Right lobe of liver (tissue), 6 donors: ENCODE results near the gene ERGIC1. TPM values are rescaled to one million over a fixed set of nuclear protein-coding genes. Genes with fewer than 3 reads are reported as not detected.
A peak's percentile ranks its signal among the peaks of the same experiment; 100 is the strongest.

ENCODE experiments used
- ATAC-seq, 4 donors: fragments of 200-7000 bp; cut with Tn5 transposase; one replicate each; pipeline ENCODE4 v1.9.1; 2020; ENCODE audit warnings: mild to moderate bottlenecking in 4 of 4, moderate library complexity in 4 of 4
- DNase-seq, 3 donors: peaks; one replicate each; pipeline ENCODE4 v3.0.0-alpha.2; 2020
- H3K27ac ChIP-seq, 3 donors: fragments of 200-600 bp; one replicate each; pipeline ENCODE4 v1.8.0; 2022
- H3K27me3 ChIP-seq, 2 donors: fragments of 200-600 bp; one replicate each; pipeline ENCODE4 v1.8.0; 2022
- H3K36me3 ChIP-seq, 4 donors: fragments of 200-600 bp; sonication (generic) in 1 of 4; one replicate each; pipeline versions ENCODE4 v1.5.1 to v1.8.0; 2017 to 2022; ENCODE audit warnings: control low read depth in 1 of 4
- H3K4me1 ChIP-seq, 4 donors: fragments of 200-600 bp; sonication (generic) in 1 of 4; one replicate each; pipeline versions ENCODE4 v1.5.1 to v1.8.0; 2017 to 2022; ENCODE audit warnings: control low read depth in 1 of 4
- H3K4me3 ChIP-seq, 3 donors: fragments of 200-600 bp; one replicate each; pipeline ENCODE4 v1.8.0; 2022
- H3K9me3 ChIP-seq, 4 donors: fragments of 200-600 bp; sonication (generic) in 1 of 4; one replicate each; pipeline versions ENCODE4 v1.5.1 to v1.8.0; 2017 to 2022; ENCODE audit warnings: control low read depth in 1 of 4
- CTCF ChIP-seq, 4 donors: fragments of 200-600 bp in 3 of 4; fragments of 450-650 bp in 1 of 4; IDR thresholded peaks; one replicate each; pipeline versions ENCODE4 v1.5.1 to v1.8.0; 2016 to 2022; ENCODE audit warnings: antibody characterized with exemption in 4 of 4, mild to moderate bottlenecking in 2 of 4
- POLR2A ChIP-seq: fragments of 450-650 bp; IDR thresholded peaks from one replicate; pipeline ENCODE4 v1.6.1; 2017; ENCODE audit warnings: antibody characterized with exemption, mild to moderate bottlenecking
- WGBS: methylation state at CpG from one replicate; pipeline ENCODE4 v1.1.6; 2018; ENCODE audit warnings: low coverage, low lambda C conversion rate; ENCODE audit not compliant: insufficient coverage; ENCODE audit errors: missing lambda C conversion rate; 5-methylcytosine and 5-hydroxymethylcytosine counted together
- intact Hi-C, 2 donors: fragments of 100-400 bp; cut with DNase I; formaldehyde crosslinking; loops; one replicate each; pipeline versions ENCODE4 v1.11.2 to v1.14.1; 2022
- total RNA-seq, 6 experiments: library from RNA; depleted of rRNA in 2 of 6; stranded (reverse); fragments of >200 nt in 2 of 6; fragmentation: NEBNext Ultra II Directional in 3 of 6; extraction: Animal tissue kit (Norgen Biotek cat#: 25700) in 3 of 6; gene quantifications; one replicate each; pipeline versions ENCODE4 v1.1.0 to v1.2.4, GENCODE V29; 2016 to 2023
- donor health status: DM: no; HTN: yes; CAD: no.
- donor health status: DM: no; HTN: no; CAD: no.
- donor health status: DM: no; HTN: no; CAD: no.
- donor health status: DM: no; HTN: yes; CAD: no.
- donor health status: DM: no; HTN: yes; CAD: no.

The ERGIC1 gene
- total RNA-seq, 6 experiments from 2014 or later, result 103 to 264 (median 154) TPM

- no peak for TF ChIP-seq CTCF (IDR thresholded peaks at IDR 0.05)
- TF ChIP-seq POLR2A, result no peak
- ATAC-seq (peak; percentile 8 to 65 (median 36)), DNase-seq (peak in 1 of 3 donors; percentile 44)
- 20% methylated on average over 9 of the region's 9 CpGs for WGBS
- peaks cover 0 to 61% (median 35%) of the 10 kb centered on the region in 4 donors for H3K4me1 ChIP-seq
- H3K4me3 ChIP-seq, result no peak overlapping the region
- intact Hi-C loops, result no loop called here
- no peaks in the 10 kb centered on the region for H3K9me3 ChIP-seq
- H3K27me3 ChIP-seq, result no peaks in the 10 kb centered on the region
- peak overlapping the region; percentile 72 to 93 (median 85) for H3K27ac ChIP-seq
- peaks cover 0 to 4% (median 0%) of the 10 kb centered on the region in 4 donors for H3K36me3 ChIP-seq
Measured at GRCh38 chr5:172868436-172868923, 34.4 kb downstream of the ERGIC1 start.

GRCh38 chr5:172868924-172869591 is 35.0 kb downstream of the ERGIC1 start:
- 15% methylated on average over 6 of the region's 10 CpGs for WGBS
- ATAC-seq (peak; percentile 70 to 82 (median 77)), DNase-seq (peak; percentile 79 to 89 (median 81))
- Histone ChIP-seq H3K27ac (peak overlapping the region; percentile 72 to 93 (median 85)), H3K9me3 (no peaks in the 10 kb centered on the region), H3K4me3 (no peak overlapping the region), H3K4me1 (peaks cover 0 to 61% (median 35%) of the 10 kb centered on the region in 4 donors), H3K36me3 (no peaks in the 10 kb centered on the region), H3K27me3 (no peaks in the 10 kb centered on the region)
- intact Hi-C loops, result no loop called here
- TF ChIP-seq CTCF (IDR thresholded peaks at IDR 0.05), result peak in 3 of 4 donors; percentile 15 to 24 (median 22)
- peak; percentile 43 for TF ChIP-seq POLR2A

GRCh38 chr5:172869691-172870090 is 35.6 kb downstream of the ERGIC1 start:
- no peak for ATAC-seq
- WGBS, result 83% methylated on average over 1 of the region's 1 CpG
- Histone ChIP-seq H3K9me3 (no peaks in the 10 kb centered on the region), H3K27ac (peak overlapping the region; percentile 72 to 93 (median 85)), H3K36me3 (no peaks in the 10 kb centered on the region), H3K4me1 (peaks cover 0 to 61% (median 35%) of the 10 kb centered on the region in 4 donors), H3K27me3 (no peaks in the 10 kb centered on the region), H3K4me3 (no peak overlapping the region)
- intact Hi-C loops, result no loop called here
- no peak for DNase-seq
- TF ChIP-seq CTCF (IDR thresholded peaks at IDR 0.05), result no peak
- TF ChIP-seq POLR2A, result no peak

- no peaks in the 10 kb centered on the region for H3K9me3 ChIP-seq
- DNase-seq (peak in 1 of 3 donors; percentile 25), ATAC-seq (peak in 3 of 4 donors; percentile 1 to 15 (median 2))
- 40% methylated on average over 4 of the region's 4 CpGs for WGBS
- no peak overlapping the region for H3K4me3 ChIP-seq
- peak overlapping the region; percentile 72 to 93 (median 85) for H3K27ac ChIP-seq
- H3K4me1 ChIP-seq, result peaks cover 0 to 61% (median 35%) of the 10 kb centered on the region in 4 donors
- intact Hi-C loops, result no loop called here
- no peaks in the 10 kb centered on the region for H3K36me3 ChIP-seq
- H3K27me3 ChIP-seq, result no peaks in the 10 kb centered on the region
- TF ChIP-seq POLR2A (no peak), CTCF (IDR thresholded peaks at IDR 0.05) (no peak)
Measured at GRCh38 chr5:172870291-172870714, 36.3 kb downstream of the ERGIC1 start.
